ENCODE data around the gene DSCAM. TPM values are rescaled to one million over a fixed set of nuclear protein-coding genes. Genes with fewer than 3 reads are reported as not detected.

Gene DSCAM
- total RNA-seq, 1 donor from 2014 or later = not detected

- Mint-ChIP-seq H3K4me3 (ENCODE audit: unreplicated experiment) (no peak overlapping the region), H3K36me3 (ENCODE audit: unreplicated experiment) (no peaks in the 10 kb centered on the region), H3K9me3 (ENCODE audit: unreplicated experiment) (peaks cover 8% of the 10 kb centered on the region), H3K27me3 (ENCODE audit: unreplicated experiment) (no peaks in the 10 kb centered on the region), H3K4me1 (ENCODE audit: unreplicated experiment) (no peaks in the 10 kb centered on the region), H3K27ac (ENCODE audit: unreplicated experiment) (no peak overlapping the region)
- DNase-seq (ENCODE audit: extremely low spot score, unreplicated experiment) = no peak
- no peak for TF ChIP-seq CTCF (IDR thresholded peaks at IDR 0.05)
Observed at GRCh38 chr21:40706806-40707655, 139.9 kb downstream of the DSCAM start.

DNA sequence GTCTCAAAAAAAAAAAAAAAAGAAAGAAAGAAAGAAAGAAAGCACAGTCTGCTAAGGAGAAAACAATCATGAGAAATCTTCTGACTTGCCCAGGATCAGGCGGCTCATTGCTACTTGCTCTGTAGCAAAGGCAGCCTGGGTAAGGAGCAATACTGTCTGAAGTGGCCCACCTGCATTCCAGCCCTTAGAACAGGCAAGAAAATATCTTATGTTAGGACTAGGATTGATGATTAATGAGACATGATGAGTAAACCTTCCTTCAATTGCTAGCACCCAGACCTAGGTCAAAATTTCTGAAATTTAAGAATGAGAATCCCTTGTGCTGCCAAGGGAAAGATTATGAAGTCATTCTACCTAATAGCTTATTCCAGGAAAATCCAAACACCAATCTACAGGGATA, 140.8 kb downstream of the DSCAM start:
- H3K9me3 Mint-ChIP-seq (ENCODE audit: unreplicated experiment) = peaks cover 10% of the 10 kb centered on the region
- H3K27me3 Mint-ChIP-seq (ENCODE audit: unreplicated experiment) = no peaks in the 10 kb centered on the region
- no peak for TF ChIP-seq CTCF (IDR thresholded peaks at IDR 0.05)
- no peak for DNase-seq (ENCODE audit: extremely low spot score, unreplicated experiment)
- no peaks in the 10 kb centered on the region for H3K4me1 Mint-ChIP-seq (ENCODE audit: unreplicated experiment)
- H3K36me3 Mint-ChIP-seq (ENCODE audit: unreplicated experiment) = no peaks in the 10 kb centered on the region
- H3K4me3 Mint-ChIP-seq (ENCODE audit: unreplicated experiment) = no peak overlapping the region
- H3K27ac Mint-ChIP-seq (ENCODE audit: unreplicated experiment) = no peak overlapping the region

GRCh38 chr21:40704141-40704540, 142.8 kb downstream of the DSCAM start:
- no peaks in the 10 kb centered on the region for H3K36me3 Mint-ChIP-seq (ENCODE audit: unreplicated experiment)
- H3K9me3 Mint-ChIP-seq (ENCODE audit: unreplicated experiment) = peaks cover 20% of the 10 kb centered on the region
- H3K27me3 Mint-ChIP-seq (ENCODE audit: unreplicated experiment) = no peaks in the 10 kb centered on the region
- TF ChIP-seq CTCF (IDR thresholded peaks at IDR 0.05) = no peak
- H3K4me3 Mint-ChIP-seq (ENCODE audit: unreplicated experiment) = no peak overlapping the region
- no peak for DNase-seq (ENCODE audit: extremely low spot score, unreplicated experiment)
- H3K27ac Mint-ChIP-seq (ENCODE audit: unreplicated experiment) = no peak overlapping the region
- no peaks in the 10 kb centered on the region for H3K4me1 Mint-ChIP-seq (ENCODE audit: unreplicated experiment)

GRCh38 chr21:40699366-40699765, 147.6 kb downstream of the DSCAM start:
- DNase-seq (ENCODE audit: extremely low spot score, unreplicated experiment) = no peak
- Mint-ChIP-seq H3K27me3 (ENCODE audit: unreplicated experiment) (no peaks in the 10 kb centered on the region), H3K27ac (ENCODE audit: unreplicated experiment) (no peak overlapping the region), H3K36me3 (ENCODE audit: unreplicated experiment) (no peaks in the 10 kb centered on the region), H3K4me1 (ENCODE audit: unreplicated experiment) (no peaks in the 10 kb centered on the region), H3K4me3 (ENCODE audit: unreplicated experiment) (no peak overlapping the region), H3K9me3 (ENCODE audit: unreplicated experiment) (peaks cover 35% of the 10 kb centered on the region)
- no peak for TF ChIP-seq CTCF (IDR thresholded peaks at IDR 0.05)

- DNase-seq (ENCODE audit: extremely low spot score, unreplicated experiment) = no peak
- no peak for TF ChIP-seq CTCF (IDR thresholded peaks at IDR 0.05)
- H3K4me1 Mint-ChIP-seq (ENCODE audit: unreplicated experiment) = no peaks in the 10 kb centered on the region
- no peaks in the 10 kb centered on the region for H3K36me3 Mint-ChIP-seq (ENCODE audit: unreplicated experiment)
- H3K27me3 Mint-ChIP-seq (ENCODE audit: unreplicated experiment) = no peaks in the 10 kb centered on the region
- H3K9me3 Mint-ChIP-seq (ENCODE audit: unreplicated experiment) = peaks cover 30% of the 10 kb centered on the region
- no peak overlapping the region for H3K27ac Mint-ChIP-seq (ENCODE audit: unreplicated experiment)
- no peak overlapping the region for H3K4me3 Mint-ChIP-seq (ENCODE audit: unreplicated experiment)
Observed at GRCh38 chr21:40696246-40696645, 150.7 kb downstream of the DSCAM start.

Measured in osteocyte (in vitro differentiated cells).